T-helper 2 cell treated with Interferon-gamma antibody and Interleukin-4, amounts not matched to agents 5 μg/mL and 100 μg/mL, for 36 hours (primary cell): ENCODE results near the gene SEMA6A.

Experiments used
- DNase-seq: peaks from one replicate; pipeline ENCODE4 v3.0.0; 2021; ENCODE audit warnings: low spot score
- H3K27ac Mint-ChIP-seq: one replicate; pipeline ENCODE4 v1.8.0; 2021; ENCODE audit warnings: mild to moderate bottlenecking, mixed read lengths
- H3K27me3 Mint-ChIP-seq: one replicate; pipeline ENCODE4 v1.8.0; 2021; ENCODE audit warnings: low read depth, mixed read lengths
- H3K36me3 Mint-ChIP-seq: one replicate; pipeline ENCODE4 v1.8.0; 2021; ENCODE audit warnings: low read depth, mixed read lengths
- H3K4me1 Mint-ChIP-seq: one replicate; pipeline ENCODE4 v1.8.0; 2021; ENCODE audit warnings: low read depth, mixed read lengths
- H3K4me3 Mint-ChIP-seq: one replicate; pipeline ENCODE4 v1.8.0; 2022; ENCODE audit warnings: mild to moderate bottlenecking, moderate library complexity, mixed read lengths
- H3K9me3 Mint-ChIP-seq: one replicate; pipeline ENCODE4 v1.8.0; 2021; ENCODE audit warnings: mixed read lengths

Gene SEMA6A

DNA sequence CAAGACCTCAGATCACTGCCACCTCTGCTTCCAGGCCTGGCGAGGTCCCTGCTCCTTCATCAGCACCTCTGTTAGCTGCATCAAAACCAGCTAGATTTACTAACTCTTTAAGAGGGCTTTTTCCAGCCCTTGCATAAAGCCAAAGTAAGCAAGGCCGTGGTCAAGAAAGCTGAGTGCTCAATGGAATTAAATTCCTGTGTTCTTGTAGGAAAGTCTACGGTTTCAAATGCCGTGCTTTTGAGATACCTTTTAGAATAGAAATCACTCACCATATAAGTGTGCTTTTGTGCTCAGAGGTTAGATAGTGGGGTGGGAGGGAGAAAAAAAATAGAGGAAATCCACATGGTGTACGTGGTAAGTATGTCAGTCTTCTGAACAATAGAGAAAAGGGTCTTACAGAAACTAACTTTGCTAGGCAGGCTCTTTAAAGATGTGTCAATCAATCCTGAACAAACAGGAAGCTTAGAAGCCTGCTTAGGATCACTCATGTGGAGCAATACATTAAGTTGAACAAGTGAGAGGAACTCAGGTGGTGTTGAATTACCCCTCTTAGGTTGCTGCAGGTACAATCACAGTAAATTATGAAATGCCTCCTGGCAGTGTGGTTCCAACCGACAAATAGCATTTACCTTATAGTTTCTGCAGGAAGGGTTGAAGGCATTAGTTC lies 79.7 kb downstream of the SEMA6A start:
- H3K4me1 Mint-ChIP-seq = peaks cover 5% of the 10 kb centered on the region
- H3K9me3 Mint-ChIP-seq = no peaks in the 10 kb centered on the region
- no peak overlapping the region for H3K4me3 Mint-ChIP-seq
- no peak for DNase-seq
- no peaks in the 10 kb centered on the region for H3K36me3 Mint-ChIP-seq
- no peak overlapping the region for H3K27ac Mint-ChIP-seq
- no peaks in the 10 kb centered on the region for H3K27me3 Mint-ChIP-seq

DNA sequence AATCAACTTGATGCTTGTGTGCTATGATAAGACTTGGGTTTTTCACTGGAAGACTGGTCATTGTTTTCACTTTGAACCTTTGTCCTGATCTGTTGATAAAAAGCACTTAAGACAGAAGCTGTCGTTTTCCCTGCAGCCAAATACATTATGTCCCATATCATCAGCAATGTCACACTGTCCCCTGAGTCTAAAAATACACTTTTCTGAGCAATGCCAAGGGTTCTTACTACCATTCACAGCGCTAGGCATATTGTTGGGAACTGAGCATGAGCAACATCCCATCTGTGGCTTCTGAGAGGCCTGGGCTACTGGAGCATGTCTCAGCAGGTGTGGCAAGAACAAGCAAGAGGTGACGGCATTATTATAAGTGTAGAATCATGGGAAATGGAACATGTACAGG lies 81.8 kb downstream of the SEMA6A start:
- no peak for DNase-seq
- Mint-ChIP-seq H3K4me3 (no peak overlapping the region), H3K27me3 (no peaks in the 10 kb centered on the region), H3K9me3 (no peaks in the 10 kb centered on the region), H3K36me3 (no peaks in the 10 kb centered on the region), H3K27ac (no peak overlapping the region), H3K4me1 (peaks cover 5% of the 10 kb centered on the region)

DNA sequence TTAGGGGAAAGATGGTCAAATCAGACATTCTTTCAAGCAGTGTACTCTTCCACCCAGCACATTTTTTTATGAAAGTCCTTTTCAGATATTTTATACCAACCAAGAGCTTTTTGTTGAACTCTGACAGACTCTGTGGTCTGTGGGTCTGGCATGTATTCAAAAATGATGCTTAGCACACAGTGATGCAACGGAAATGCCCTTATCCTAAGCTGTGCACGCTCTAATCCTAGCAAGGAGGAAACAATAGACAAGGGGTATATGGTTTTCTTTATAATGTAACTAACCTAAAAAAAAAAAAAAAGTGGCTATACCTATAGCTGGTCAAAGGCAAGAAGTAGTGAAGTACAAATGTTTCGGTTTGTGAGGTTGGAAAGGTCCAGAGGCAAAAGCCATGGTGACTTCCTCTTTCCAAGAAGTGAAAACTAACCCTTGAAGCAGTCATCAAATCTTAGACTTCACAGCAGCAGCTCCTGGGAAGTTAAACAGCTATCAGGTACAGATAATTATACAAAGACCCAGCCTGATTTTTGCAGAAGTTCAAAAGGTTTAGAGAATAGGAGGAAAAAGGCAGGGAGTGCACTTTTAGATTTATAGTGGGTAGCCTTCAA lies 82.5 kb downstream of the SEMA6A start:
- H3K27ac Mint-ChIP-seq = no peak overlapping the region
- H3K4me1 Mint-ChIP-seq = peaks cover 5% of the 10 kb centered on the region
- H3K27me3 Mint-ChIP-seq = no peaks in the 10 kb centered on the region
- no peak for DNase-seq
- H3K9me3 Mint-ChIP-seq = no peaks in the 10 kb centered on the region
- H3K36me3 Mint-ChIP-seq = no peaks in the 10 kb centered on the region
- no peak overlapping the region for H3K4me3 Mint-ChIP-seq

DNA sequence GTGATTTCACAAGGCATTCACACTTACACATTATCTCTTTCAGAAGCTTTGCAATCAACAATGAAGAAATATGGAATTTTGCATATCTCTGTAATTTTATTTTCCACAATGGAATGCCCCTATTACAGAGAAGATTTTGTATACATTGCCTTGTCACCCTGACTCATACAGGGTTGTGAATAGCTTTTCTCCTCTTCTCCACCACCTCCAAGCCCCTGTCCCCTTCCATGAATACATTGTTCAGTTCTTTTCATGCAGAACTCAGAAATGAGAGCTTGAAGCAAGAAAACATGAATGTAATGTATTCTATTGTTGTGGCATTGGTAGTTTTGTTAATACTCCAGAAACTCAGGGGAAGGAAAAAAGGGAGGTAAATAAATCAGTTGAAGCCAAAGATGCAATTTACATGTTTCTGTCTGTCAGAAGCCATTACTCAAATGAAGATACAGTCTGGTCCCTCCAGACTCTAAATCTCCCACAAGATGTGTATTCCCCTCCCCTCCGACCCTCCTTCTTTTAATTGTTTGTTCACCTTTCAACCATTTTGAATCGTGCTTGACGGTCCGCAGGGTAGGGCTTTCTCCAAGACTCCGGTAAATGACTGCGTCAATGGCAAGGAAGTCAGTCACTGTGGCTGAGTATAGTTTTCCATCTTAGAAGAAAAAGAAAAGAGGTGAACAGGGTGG lies 86.1 kb downstream of the SEMA6A start:
- no peak overlapping the region for H3K4me3 Mint-ChIP-seq
- peaks cover 5% of the 10 kb centered on the region for H3K4me1 Mint-ChIP-seq
- H3K36me3 Mint-ChIP-seq = no peaks in the 10 kb centered on the region
- no peaks in the 10 kb centered on the region for H3K9me3 Mint-ChIP-seq
- H3K27me3 Mint-ChIP-seq = no peaks in the 10 kb centered on the region
- H3K27ac Mint-ChIP-seq = no peak overlapping the region
- DNase-seq = no peak

DNA sequence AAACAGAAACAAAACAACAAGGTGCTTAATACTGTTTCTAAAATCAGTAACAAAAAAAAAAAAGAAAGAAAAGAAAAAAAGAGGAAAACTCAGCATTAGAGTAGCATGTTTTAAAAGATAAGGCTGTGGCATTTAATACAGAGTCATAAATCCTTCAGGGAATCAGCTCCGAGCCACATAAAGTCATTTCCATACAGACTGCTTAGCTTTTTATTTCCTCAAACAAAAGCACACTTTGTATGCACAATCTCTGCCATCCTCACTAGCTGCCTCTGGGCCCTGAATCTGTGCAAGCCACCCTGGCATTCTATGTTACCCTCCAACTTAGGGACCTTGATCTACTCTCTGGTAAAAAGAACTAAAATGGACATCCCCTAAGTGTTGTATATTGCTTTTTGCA lies 87.6 kb downstream of the SEMA6A start:
- Mint-ChIP-seq H3K9me3 (no peaks in the 10 kb centered on the region), H3K4me1 (peaks cover under 1% of the 10 kb centered on the region), H3K27me3 (no peaks in the 10 kb centered on the region), H3K27ac (no peak overlapping the region), H3K36me3 (no peaks in the 10 kb centered on the region), H3K4me3 (no peak overlapping the region)
- DNase-seq = no peak

DNA sequence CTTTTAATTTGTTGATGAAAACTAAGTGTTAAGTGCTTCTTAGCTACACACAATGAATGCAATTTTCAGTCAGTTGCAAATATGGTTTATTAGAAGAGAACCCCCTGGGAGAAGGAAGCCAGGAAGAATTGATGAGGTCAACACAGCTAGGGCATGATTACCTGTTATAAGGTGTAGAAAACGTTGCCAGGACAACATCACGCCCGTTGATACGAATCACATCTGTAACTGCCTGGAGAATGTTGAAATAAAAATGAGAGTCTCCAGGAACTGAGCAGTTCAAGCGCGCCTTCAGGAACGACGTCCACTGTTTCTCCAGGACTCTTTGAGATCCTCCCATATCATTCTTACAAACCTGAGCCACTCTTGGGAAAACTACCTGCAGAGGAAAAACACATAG lies 88.0 kb downstream of the SEMA6A start:
- Mint-ChIP-seq H3K36me3 (no peaks in the 10 kb centered on the region), H3K9me3 (no peaks in the 10 kb centered on the region), H3K27me3 (no peaks in the 10 kb centered on the region), H3K27ac (no peak overlapping the region), H3K4me1 (no peaks in the 10 kb centered on the region), H3K4me3 (no peak overlapping the region)
- no peak for DNase-seq

DNA sequence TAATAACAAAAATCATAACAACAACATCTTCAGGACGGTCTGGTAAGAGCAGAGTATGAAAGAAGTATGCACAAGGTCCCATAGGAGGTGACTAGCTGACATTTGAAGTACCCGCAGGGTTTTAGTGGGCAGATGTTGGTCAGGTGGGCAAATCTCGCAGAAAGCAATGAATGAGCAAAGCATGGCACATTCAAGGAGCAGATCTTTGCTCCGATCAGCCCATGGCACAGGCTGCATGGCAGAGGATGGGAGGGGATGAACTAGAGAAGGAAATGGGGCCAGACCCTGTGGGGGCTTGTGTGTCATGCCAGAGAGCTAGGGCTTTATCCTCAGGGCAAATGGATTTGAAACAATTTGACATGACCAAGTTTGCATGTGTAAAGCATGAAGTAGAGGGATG lies 90.0 kb downstream of the SEMA6A start:
- no peak for DNase-seq
- H3K4me1 Mint-ChIP-seq = no peaks in the 10 kb centered on the region
- no peaks in the 10 kb centered on the region for H3K27me3 Mint-ChIP-seq
- no peak overlapping the region for H3K4me3 Mint-ChIP-seq
- H3K9me3 Mint-ChIP-seq = no peaks in the 10 kb centered on the region
- H3K36me3 Mint-ChIP-seq = no peaks in the 10 kb centered on the region
- no peak overlapping the region for H3K27ac Mint-ChIP-seq

DNA sequence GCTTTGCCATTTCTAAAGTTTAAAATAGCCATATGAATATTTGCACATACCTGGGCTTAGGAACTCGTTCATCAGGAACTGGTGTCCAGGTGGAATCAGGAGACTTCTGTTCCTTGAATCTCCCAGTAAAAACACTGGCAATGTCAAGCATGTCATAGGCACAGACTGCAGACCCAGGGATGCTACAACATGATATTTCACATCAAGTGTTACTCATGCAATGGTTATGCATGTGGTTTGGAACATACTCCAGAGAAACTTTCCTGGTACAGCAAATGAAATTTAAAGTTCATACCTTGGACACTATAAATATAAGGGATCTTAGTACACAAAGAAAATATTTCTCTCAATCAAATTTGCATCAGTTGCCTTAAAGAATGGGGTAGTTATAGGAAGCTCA lies 92.2 kb downstream of the SEMA6A start:
- Mint-ChIP-seq H3K9me3 (no peaks in the 10 kb centered on the region), H3K36me3 (no peaks in the 10 kb centered on the region), H3K4me1 (no peaks in the 10 kb centered on the region), H3K27me3 (no peaks in the 10 kb centered on the region), H3K27ac (no peak overlapping the region), H3K4me3 (no peak overlapping the region)
- DNase-seq = no peak

DNA sequence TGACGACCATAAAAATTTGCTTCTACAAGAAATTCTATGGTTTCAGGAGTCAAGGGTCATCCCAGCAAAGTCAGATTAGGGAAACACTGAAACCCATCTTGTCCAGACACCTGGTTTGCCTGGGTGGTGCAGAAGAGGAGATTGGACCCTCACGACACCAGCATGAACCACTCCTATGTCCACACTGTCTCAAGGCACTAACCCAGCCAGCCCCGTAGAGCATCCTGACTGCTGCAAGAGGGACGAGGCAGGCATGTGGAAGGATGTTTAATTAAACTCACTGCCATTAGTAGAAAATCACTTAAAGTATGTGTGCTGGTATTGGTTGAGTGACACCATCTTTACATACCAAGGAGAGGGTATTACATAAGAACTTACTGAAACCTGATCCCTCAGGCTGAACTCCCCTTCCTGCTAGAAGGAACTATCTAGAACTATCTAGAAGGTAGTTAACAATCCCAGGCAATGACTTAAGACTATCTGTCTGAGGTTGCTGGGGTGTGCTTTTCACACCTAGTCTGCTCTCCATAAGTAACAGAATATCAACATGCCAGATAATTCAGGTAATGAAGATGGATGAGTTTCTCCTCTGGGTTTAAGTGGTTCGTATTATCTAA lies 93.6 kb downstream of the SEMA6A start:
- DNase-seq = no peak
- H3K27ac Mint-ChIP-seq = no peak overlapping the region
- H3K4me3 Mint-ChIP-seq = no peak overlapping the region
- H3K9me3 Mint-ChIP-seq = peaks cover 6% of the 10 kb centered on the region
- no peaks in the 10 kb centered on the region for H3K27me3 Mint-ChIP-seq
- H3K4me1 Mint-ChIP-seq = no peaks in the 10 kb centered on the region
- no peaks in the 10 kb centered on the region for H3K36me3 Mint-ChIP-seq

DNA sequence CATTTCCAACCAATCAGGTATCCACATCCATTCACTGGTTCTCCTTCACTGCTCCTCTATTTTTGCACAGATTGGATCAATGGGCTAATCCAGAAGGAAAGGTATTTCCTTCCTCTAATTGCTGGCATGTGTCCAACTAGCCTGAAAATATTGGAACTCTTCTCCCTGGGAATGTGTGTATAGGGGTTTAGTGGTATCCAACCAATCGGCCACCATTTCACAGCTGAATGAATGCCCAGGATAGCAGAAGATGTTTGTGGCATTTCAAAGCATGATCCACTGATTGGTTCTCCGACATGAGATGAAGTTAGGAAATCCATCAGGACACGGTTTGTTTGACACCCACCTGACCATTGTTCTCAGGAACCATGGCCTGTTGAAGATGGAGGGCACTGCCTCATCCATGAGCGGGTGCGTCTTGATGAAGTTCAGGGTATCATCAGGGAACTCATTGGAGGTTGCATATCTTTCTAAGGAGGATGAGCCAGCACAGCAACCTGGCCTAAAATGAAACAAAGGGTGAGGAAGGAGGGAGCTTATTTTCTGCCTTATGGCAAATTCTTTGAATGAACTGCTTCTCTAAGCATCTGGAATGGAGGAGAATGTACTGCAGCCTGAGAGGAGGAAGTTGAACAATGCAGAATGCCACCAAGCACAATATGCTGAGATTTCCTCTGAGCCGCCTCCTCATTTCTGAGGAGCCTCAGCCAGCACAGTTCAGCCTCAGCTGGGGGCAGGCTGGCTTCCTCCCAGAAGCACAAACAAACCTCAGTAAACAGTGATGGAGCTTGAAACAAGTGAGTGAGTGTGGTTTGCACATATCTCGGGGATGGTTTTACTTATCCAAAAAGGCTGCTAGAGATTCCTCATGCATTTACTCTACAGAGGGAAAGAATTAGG lies 94.6 kb downstream of the SEMA6A start:
- no peaks in the 10 kb centered on the region for H3K4me1 Mint-ChIP-seq
- H3K9me3 Mint-ChIP-seq = peaks cover 6% of the 10 kb centered on the region
- H3K27ac Mint-ChIP-seq = no peak overlapping the region
- no peak for DNase-seq
- no peak overlapping the region for H3K4me3 Mint-ChIP-seq
- H3K27me3 Mint-ChIP-seq = no peaks in the 10 kb centered on the region
- H3K36me3 Mint-ChIP-seq = no peaks in the 10 kb centered on the region

DNA sequence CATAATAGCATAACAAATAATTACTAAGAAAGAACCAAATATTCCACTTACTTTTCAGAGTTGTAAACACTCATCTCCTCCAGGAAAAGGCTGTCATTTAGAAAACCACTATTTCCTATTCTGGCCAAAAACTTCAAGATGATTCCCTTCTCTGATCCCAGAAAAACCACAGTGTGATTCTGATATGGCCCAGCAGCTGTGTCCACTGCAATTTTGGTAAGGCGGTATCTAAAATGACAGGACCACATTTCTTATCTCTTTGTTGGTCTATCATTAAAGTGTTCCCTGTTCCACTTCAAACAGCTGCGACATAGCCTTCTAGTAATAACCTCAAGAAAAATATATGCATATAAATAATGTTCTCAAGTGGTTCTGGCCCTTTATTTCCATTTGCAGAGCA lies 96.1 kb downstream of the SEMA6A start:
- no peaks in the 10 kb centered on the region for H3K4me1 Mint-ChIP-seq
- no peak for DNase-seq
- H3K36me3 Mint-ChIP-seq = no peaks in the 10 kb centered on the region
- no peaks in the 10 kb centered on the region for H3K27me3 Mint-ChIP-seq
- no peak overlapping the region for H3K4me3 Mint-ChIP-seq
- peaks cover 6% of the 10 kb centered on the region for H3K9me3 Mint-ChIP-seq
- H3K27ac Mint-ChIP-seq = no peak overlapping the region

DNA sequence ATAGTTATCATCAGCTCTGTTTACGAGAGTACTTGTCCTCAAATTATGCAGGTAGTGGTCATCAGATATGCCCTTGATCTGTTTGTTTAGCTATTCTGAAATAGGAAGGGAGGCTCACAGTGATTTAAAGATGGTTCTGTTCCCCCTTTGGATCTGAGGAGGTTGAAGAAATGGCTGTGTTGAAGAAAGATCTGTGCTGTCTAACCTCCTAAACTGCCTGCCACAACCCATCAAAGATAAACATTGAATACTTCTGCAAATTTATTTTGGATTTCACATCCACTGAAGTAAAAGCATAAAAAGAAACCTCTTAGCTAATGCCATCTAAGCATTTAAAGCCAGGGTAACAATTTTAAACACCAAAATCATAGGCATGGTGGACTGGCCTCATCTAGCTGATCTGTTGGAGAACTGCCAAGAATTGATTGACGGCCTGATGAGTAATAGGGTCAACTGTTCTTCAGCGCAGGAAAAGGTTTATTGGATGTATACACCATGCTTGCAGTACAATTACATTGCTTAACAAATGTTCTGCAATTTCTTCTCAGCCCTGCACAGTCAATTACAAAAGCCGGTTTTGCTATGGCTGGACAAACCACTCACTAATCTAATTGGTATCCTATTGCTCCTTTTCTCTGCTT lies 97.6 kb downstream of the SEMA6A start:
- Mint-ChIP-seq H3K9me3 (peaks cover 6% of the 10 kb centered on the region), H3K27me3 (no peaks in the 10 kb centered on the region), H3K36me3 (no peaks in the 10 kb centered on the region), H3K27ac (no peak overlapping the region), H3K4me3 (no peak overlapping the region), H3K4me1 (no peaks in the 10 kb centered on the region)
- DNase-seq = no peak

DNA sequence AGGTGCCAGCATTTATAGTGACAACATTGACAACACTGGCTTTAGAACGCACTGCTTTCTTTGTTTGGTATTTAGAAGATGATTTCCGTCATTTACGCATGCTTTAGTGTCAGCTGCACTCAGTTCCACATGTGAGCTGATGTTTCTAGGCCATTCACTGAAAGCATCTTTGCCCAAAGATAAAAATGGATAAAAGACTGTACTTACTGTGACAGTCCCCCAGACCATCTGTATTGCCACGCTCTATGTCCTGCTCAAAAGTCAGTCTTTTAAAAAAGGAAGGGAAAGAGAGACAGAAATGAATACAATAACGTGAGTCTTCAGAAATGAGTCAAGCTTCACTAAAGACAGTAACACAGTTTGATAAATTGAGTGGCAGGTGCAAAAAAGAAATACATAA lies 99.3 kb downstream of the SEMA6A start:
- Mint-ChIP-seq H3K9me3 (peaks cover 6% of the 10 kb centered on the region), H3K4me3 (no peak overlapping the region), H3K36me3 (no peaks in the 10 kb centered on the region), H3K4me1 (no peaks in the 10 kb centered on the region), H3K27ac (no peak overlapping the region), H3K27me3 (no peaks in the 10 kb centered on the region)
- DNase-seq = no peak
